Gastroesophageal sphincter (tissue), 4 donors: Measurements from ENCODE around the gene TRIM17. TPM values are rescaled to one million over a fixed set of nuclear protein-coding genes. Genes with fewer than 3 reads are reported as not detected.

Experiments
- ATAC-seq: fragments of 150-250 bp; one replicate; pipeline ENCODE4 v1.9.1; 2016; ENCODE audit warnings: mild to moderate bottlenecking, moderate library complexity
- H3K27ac ChIP-seq, 4 donors: fragments of 200-600 bp; sonication (generic) in 3 of 4; 1 replicate in 3 of 4; 2 replicates in 1 of 4; pipeline ENCODE4 v1.5.1; 2016 to 2019
- H3K27me3 ChIP-seq: fragments of 200-600 bp; sonication (generic); one replicate; pipeline ENCODE4 v1.5.1; 2019
- H3K36me3 ChIP-seq, 2 donors: fragments of 200-600 bp; sonication (generic); one replicate each; pipeline ENCODE4 v1.5.1; 2019; ENCODE audit warnings: control low read depth in 1 of 2
- H3K4me1 ChIP-seq, 3 donors: fragments of 200-600 bp; sonication (generic); 1 replicate in 2 of 3; 2 replicates in 1 of 3; pipeline ENCODE4 v1.5.1; 2016 to 2019; ENCODE audit warnings: control low read depth in 2 of 3
- H3K4me3 ChIP-seq, 2 donors: fragments of 200-600 bp; sonication (generic); one replicate each; pipeline ENCODE4 v1.5.1; 2019; ENCODE audit warnings: mild to moderate bottlenecking in 1 of 2, moderate library complexity in 1 of 2
- H3K9me3 ChIP-seq, 3 donors: fragments of 200-600 bp; sonication (generic); one replicate each; pipeline ENCODE4 v1.5.1; 2017 to 2019; ENCODE audit warnings: control low read depth in 2 of 3
- EP300 ChIP-seq: sonication (generic); formaldehyde crosslinking; IDR thresholded peaks from one replicate; pipeline ENCODE4 v1.6.1; 2017; ENCODE audit warnings: antibody characterized with exemption, mild to moderate bottlenecking
- POLR2A ChIP-seq, 2 donors: fragments of 450-650 bp; IDR thresholded peaks; one replicate each; pipeline ENCODE4 v1.6.1; 2017; ENCODE audit warnings: antibody characterized with exemption in 2 of 2, mild to moderate bottlenecking in 2 of 2, moderate library complexity in 1 of 2
- POLR2AphosphoS5 ChIP-seq: sonication (generic); formaldehyde crosslinking; IDR thresholded peaks from one replicate; pipeline ENCODE4 v1.6.1; 2017; ENCODE audit warnings: antibody characterized with exemption
- WGBS, 2 donors: methylation state at CpG; one replicate each; pipeline ENCODE4 v1.1.5; 2018; ENCODE audit warnings: low coverage in 1 of 2; 5-methylcytosine and 5-hydroxymethylcytosine counted together
- total RNA-seq, 4 donors: library from RNA; depleted of rRNA; stranded (reverse); fragments of >200 nt; gene quantifications; one replicate each; pipeline ENCODE4 v1.1.0, GENCODE V29; 2016
- TF ChIP-seq, protein P1 (sequence below), 4 experiments: fragments of 200-600 bp in 2 of 4; fragments of 450-650 bp in 2 of 4; sonication (generic) in 1 of 4; IDR thresholded peaks; one replicate each; pipeline ENCODE4 v1.5.1; 2017 to 2019; ENCODE audit warnings: antibody characterized with exemption in 4 of 4, mild to moderate bottlenecking in 2 of 4, moderate library complexity in 2 of 4

The TRIM17 gene
- total RNA-seq, 4 donors from 2014 or later: not detected

DNA sequence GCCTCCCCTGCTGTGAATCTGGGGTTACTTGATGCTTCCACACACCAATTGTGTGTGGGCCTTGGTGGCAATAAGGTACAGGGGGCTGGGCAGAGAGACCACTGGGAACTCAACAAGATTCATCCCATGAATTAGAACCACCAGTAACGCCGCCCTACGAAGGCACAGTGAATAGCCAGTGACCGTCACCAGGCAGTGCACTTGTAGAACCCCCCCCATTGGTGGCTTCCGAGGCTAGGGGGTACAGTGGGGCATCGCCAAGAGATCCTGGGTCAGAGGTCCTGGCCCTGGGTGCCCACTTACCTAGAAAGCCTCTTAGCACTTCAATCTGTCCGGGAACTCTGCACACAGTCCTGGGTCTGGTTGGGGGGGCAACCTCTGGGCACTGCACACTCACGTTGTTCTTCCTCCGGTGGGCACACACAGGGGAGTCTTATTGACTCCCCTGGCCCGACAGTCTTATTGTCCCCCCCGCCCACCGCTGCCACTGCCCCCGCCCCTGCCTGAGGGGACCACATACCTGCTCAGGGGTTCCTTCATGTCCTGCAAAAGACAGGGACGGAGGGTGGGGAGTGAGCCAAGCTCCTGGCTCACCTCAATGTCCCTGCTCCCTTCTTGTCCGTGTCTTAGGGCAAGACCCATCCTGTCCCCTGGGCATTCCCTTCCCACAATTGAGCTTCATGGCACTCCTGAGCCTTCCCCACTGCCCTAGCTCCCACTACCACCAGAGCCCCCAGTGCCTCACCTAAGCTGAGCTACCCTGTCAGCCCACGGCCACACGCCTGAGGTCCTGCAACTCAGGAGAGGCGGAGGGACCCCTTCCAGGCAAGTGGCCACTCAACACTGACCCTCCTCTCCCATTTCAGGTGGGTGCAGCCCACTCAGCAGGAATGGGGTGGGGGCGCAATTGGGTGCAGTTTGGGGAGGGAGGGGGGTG, 7.5 kb downstream of the TRIM17 start:
- peaks cover 0 to 19% of the 10 kb centered on the region in 2 donors for H3K36me3 ChIP-seq
- TF ChIP-seq POLR2AphosphoS5 (no peak), EP300 (no peak), POLR2A (IDR thresholded peaks at IDR 0.05) (no peak)
- TF ChIP-seq, protein P1, sequence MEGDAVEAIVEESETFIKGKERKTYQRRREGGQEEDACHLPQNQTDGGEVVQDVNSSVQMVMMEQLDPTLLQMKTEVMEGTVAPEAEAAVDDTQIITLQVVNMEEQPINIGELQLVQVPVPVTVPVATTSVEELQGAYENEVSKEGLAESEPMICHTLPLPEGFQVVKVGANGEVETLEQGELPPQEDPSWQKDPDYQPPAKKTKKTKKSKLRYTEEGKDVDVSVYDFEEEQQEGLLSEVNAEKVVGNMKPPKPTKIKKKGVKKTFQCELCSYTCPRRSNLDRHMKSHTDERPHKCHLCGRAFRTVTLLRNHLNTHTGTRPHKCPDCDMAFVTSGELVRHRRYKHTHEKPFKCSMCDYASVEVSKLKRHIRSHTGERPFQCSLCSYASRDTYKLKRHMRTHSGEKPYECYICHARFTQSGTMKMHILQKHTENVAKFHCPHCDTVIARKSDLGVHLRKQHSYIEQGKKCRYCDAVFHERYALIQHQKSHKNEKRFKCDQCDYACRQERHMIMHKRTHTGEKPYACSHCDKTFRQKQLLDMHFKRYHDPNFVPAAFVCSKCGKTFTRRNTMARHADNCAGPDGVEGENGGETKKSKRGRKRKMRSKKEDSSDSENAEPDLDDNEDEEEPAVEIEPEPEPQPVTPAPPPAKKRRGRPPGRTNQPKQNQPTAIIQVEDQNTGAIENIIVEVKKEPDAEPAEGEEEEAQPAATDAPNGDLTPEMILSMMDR (IDR thresholded peaks at IDR 0.05): no peak
- ATAC-seq: no peak
- 90% methylated on average over 2 of the region's 19 CpGs; no CpG with 5 or more reads in 1 of the 2 donors for WGBS, 2 donors
- H3K4me3 ChIP-seq: no peak overlapping the region
- H3K27ac ChIP-seq: peak overlapping the region in 3 of 4 donors; percentile 14 to 60 (median 51)
- H3K4me1 ChIP-seq: peaks cover 6 to 48% (median 24%) of the 10 kb centered on the region in 3 donors
- no peaks in the 10 kb centered on the region for H3K27me3 ChIP-seq
- no peaks in the 10 kb centered on the region for H3K9me3 ChIP-seq

DNA sequence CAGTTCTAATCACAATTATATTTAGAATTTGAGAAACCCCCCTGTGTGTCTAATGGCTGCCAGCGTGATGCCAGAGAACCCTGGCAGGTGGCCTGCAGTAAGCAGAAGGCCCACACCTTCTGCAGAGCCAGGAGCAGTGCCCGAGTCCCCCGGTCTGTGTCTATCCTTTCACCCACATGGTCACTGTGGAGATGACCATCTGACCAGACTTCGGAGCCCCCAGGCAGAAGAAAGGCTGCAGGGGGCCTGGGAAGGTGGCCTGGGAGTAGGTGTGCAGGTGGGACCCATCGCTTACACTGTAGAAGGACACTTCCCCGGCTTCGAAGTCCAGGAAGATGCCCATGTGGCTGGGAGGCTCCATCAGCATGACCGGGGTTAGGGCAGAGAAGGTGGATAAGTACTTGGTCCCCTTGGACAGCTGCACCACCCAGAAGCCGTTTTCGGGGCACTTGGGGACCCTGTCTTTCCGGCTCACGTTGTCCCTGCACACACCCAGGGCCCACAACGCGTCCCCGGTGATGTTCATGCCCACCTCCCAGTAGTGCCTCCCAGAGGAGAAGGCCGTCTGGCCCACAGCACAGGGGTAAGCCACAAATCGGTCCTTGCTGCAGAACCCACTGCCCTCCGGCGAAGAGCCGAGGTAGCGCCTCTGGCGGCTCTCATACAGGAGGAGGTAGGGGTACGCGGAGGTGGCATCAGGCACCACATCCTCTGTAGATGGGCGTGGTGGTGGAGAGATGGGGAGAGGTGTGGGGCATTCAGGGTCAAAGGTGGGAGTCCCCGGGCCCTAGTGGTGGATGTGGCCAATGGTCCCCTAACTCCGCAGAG, 8.4 kb downstream of the TRIM17 start:
- Histone ChIP-seq H3K4me3 (peak overlapping the region in 1 of 2 donors; percentile 99), H3K4me1 (peaks cover 6 to 57% (median 24%) of the 10 kb centered on the region in 3 donors), H3K27me3 (no peaks in the 10 kb centered on the region), H3K36me3 (peaks cover 0 to 20% of the 10 kb centered on the region in 2 donors), H3K27ac (peak overlapping the region in 3 of 4 donors; percentile 85 to 91 (median 90)), H3K9me3 (no peaks in the 10 kb centered on the region)
- no peak for ATAC-seq
- TF ChIP-seq, protein P1 (IDR thresholded peaks at IDR 0.05): no peak
- TF ChIP-seq EP300: no peak
- no peak for TF ChIP-seq POLR2AphosphoS5
- TF ChIP-seq POLR2A (IDR thresholded peaks at IDR 0.05): no peak
- no CpG with 5 or more reads among the region's 27 CpGs for WGBS, 2 donors

DNA sequence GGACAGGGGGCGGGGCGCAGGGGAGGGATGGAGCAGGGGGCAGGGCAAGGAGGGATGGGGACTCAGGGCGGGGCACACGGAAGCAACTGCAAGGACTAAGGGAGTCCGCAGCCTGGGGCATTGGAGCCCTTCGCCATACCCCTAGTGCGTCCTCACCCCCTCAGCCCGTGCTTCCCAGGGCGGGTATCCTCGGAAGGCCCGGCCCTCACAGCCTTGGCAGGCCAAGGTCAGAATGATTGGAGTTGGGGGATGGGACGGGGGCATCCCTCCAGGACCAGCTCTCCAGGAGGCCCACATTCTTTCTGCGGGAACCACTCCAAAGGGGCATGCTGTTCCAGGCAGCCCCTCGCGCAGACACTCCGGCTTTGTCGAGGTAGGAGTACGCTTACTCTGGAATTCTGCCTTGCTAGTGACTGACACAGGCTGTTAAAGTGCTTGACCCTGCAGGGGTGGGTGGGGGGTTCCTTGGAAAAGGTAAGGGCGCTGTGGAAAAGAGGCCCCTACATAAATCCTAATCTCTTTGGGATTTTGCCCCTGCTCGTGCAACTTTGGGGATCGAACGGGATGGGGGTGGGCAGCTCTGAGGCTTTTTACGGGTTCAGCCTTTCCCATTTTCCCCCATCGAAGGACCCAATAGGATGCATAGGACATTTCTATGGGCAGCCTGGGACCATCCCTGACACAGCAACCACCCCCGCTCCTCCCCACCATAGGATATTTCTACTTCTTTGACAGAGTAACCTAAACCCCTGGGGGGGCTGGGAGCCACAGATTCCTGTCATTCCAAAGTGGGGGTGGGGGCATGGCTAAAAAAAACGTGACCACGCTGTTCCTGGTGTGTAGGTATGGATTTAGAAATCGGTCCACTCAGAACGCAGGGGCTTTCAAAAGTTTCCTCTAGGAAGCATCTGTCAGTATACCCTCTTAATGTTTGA, 9.3 kb downstream of the TRIM17 start:
- ATAC-seq: no peak
- WGBS, 2 donors: 16 to 46% methylated on average over 7 to 8 of the region's 29 CpGs
- TF ChIP-seq, protein P1 (IDR thresholded peaks at IDR 0.05): no peak
- TF ChIP-seq EP300 (no peak), POLR2A (IDR thresholded peaks at IDR 0.05) (no peak), POLR2AphosphoS5 (no peak)
- Histone ChIP-seq H3K4me1 (peaks cover 6 to 65% (median 24%) of the 10 kb centered on the region in 3 donors), H3K9me3 (no peaks in the 10 kb centered on the region), H3K4me3 (peak overlapping the region; percentile 86 to 99), H3K27ac (peak overlapping the region in 3 of 4 donors; percentile 85 to 91 (median 90)), H3K27me3 (no peaks in the 10 kb centered on the region), H3K36me3 (peaks cover 0 to 29% of the 10 kb centered on the region in 2 donors)

DNA sequence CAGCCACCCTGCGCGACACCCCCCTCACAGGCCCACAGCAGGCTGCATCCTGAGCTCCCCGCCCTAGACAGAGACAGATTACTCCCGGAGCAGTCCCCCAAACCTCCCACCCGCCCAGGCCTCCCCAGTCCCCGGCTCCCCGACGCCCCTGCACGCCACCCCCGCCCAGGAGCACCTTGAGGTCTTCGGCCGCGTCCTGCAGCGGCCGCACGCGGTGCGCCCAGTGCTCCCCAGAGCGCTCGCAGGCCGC, 10.8 kb downstream of the TRIM17 start:
- Histone ChIP-seq H3K27ac (peak overlapping the region; percentile 41 to 91 (median 88)), H3K4me3 (peak overlapping the region; percentile 86 to 99), H3K9me3 (no peaks in the 10 kb centered on the region), H3K4me1 (peaks cover 6 to 80% (median 24%) of the 10 kb centered on the region in 3 donors), H3K27me3 (no peaks in the 10 kb centered on the region), H3K36me3 (peaks cover 0 to 35% of the 10 kb centered on the region in 2 donors)
- TF ChIP-seq, protein P1 (IDR thresholded peaks at IDR 0.05): no peak
- TF ChIP-seq POLR2AphosphoS5: no peak
- TF ChIP-seq EP300: no peak
- no peak for TF ChIP-seq POLR2A (IDR thresholded peaks at IDR 0.05)
- WGBS, 2 donors: no CpG with 5 or more reads among the region's 21 CpGs
- ATAC-seq: no peak
